ENCODE measurements around the gene HMGN1.

The HMGN1 gene

DNA sequence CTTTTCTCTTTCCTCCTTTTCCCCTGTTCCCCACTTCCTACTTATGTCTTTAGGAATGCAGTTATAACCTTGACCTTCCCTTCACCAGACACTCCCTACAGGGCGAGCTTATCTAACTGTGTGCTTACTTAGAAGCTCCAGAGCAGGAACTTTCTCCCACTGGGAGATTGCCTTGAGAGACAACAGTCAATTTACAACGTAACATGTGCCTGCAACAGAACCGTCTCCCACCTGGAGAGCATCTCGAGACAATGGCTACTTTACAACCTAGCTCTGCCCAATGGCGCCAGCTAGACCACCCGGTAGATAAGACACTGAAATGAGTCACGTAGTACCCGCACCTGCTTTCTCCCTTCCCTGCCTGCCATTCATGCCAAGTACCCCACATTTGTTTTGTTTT, 16.7 kb downstream of the HMGN1 start:
- no peak for DNase-seq (ENCODE audit: low read depth in 2 of 2)

DNA sequence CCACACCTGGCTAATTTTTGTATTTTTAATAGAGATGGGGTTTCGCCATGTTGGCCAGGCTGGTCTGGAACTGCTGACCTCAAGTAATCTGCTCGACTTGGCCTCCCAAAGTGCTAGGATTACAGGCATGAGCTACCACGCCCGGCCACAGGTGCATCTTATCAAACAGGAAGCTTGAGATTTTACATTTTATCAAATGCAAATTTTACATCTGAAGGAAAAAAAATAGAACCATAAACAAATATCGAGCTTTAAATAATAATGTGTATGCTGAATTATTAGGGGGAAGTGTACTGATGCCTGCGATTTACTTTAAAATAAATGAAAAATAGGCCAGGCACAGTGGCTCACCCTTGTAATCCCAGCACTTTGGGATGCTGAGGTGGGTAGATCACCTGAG, 18.9 kb downstream of the HMGN1 start:
- no peak for DNase-seq (ENCODE audit: low read depth in 2 of 2)

DNA sequence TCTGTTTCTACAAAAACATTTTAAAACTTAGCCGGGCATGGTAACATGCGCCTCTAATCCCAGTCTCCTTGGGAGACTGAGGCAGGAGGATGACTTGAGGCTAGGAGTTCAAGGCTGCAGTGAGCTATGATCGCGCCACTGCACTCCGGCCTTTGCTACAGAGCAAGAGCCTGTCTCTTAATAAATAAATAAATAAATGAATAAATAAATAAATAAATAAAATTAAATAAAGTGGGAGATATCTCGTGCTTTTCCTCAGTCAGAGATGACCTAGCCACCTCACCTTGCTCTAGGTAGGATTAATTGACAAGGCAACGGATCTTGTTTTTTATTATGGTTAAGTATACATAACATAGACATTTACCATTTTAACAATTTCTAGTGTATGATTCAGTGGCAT, 21.2 kb downstream of the HMGN1 start:
- DNase-seq (ENCODE audit: low read depth in 2 of 2) = no peak

DNA sequence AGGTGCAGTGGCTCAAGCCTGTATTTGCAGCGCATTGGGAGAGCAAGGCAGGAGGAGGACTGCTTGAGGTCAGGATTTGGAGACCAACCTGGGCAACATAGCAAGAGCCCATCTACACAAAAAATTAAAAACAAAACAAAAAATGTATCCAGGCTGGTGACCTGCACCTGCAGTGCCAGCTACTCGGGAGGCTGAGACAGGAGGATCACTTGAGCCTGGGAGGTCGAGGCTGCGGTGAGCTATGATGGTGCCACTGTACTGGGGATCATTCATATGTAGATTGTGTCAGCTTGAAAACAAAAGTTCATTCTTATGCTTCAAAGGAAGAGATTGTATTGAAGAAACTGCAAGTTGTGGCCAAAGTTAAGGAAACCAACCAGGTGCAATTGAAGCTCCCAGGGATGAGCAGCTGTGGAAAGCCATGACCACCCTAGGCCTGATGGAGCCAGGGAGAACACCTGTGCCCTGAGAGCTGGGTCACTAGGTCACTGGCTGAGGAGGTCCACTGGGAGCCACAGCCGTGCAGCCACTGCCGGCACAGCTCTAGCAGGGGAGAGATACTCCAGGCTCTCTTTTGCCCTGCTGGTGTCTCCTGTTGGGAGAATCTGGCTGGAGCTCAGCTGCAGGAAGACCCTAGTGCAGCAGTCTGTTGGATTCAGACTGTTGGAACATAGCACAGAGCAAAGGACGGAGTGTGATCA, 22.1 kb downstream of the HMGN1 start:
- no peak for DNase-seq (ENCODE audit: low read depth in 2 of 2)

DNA sequence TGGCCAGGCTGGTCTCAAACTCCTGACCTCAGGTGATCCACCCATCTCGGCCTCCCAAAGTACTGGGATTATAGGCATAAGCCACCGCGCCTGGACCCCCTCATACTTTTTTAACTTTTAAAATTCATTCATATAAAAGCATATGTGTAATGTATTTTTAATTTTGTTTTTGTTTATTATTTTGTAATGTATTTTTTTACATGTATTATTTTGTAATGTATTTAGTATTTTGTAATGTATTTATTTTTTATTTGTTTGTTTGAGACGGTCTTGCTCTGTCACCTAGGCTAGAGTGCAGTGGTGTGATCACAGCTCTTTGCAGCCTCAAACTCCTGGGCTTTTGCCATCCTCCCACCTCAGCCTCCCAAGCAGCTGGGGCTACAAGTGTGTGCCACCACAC, 23.4 kb downstream of the HMGN1 start:
- no peak for DNase-seq (ENCODE audit: low read depth in 2 of 2)

DNA sequence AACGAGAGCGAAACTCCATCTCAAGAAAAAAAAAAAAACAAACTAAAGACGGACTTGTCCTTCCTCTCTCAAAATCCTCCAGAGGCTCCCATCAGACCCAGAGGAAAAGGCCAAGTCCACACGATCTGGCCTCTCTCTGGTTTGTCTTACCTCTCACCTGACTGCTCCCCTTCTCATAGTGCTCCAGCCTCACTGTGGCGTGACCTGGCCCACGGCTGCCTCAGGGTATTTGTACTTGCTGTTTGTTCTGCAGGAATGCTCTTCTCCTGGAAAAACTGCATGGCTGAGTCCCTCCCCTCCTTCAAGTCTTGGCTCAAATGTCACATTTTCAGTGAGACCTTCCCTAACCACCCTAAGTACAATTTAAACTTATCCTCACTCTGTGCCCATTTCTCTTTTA, 27.5 kb downstream of the HMGN1 start:
- no peak for DNase-seq (ENCODE audit: low read depth in 2 of 2)

DNA sequence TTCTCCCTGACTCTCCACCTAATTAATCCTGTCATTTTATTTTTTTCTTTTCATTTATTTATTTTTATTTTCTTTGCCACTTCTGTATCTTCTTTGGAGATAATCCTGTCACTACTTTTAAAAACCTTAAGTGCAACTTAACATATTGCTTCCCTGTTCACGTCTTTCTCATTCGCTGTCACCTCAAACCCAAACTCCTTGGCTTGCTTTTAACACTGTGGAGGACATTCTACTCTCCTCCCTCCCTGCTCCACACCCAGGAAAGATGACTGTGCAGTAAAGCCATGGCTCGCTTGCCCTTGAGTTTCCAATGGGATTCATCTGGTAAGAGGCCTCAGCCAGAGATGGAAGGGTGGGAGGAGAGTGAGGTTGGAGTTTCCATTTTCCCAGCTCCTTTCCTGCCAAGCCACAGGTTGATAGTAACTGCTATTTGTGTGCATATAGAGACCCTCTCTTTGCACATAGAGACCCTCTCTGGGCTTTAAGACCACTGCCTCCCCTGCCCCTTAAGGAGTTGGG, 29.0 kb downstream of the HMGN1 start:
- DNase-seq (ENCODE audit: low read depth in 2 of 2) = no peak

DNA sequence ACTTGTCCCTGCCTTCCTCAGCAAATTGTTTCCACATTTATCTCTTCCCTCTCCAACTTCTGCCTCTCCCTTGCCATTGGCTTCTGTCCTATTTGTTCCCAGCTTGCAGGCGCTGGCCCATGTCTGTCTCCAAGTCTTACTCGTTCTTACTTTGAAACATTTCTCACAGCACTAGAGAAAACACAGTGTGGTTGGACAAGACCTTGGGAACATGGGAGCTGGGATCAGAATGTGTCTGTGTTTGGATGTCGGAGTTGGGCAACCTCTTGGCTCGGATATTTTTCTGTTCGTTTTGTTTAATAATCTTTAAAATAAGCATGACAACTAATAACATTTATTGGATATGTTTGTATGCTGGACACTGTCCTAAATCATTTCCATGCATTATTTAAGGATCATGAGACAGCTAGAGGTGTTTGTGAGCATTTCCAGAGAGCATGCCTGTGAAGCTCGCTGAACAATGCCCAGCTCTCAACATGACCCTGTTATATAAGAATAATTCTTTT, 29.6 kb downstream of the HMGN1 start:
- no peak for DNase-seq (ENCODE audit: low read depth in 2 of 2)

DNA sequence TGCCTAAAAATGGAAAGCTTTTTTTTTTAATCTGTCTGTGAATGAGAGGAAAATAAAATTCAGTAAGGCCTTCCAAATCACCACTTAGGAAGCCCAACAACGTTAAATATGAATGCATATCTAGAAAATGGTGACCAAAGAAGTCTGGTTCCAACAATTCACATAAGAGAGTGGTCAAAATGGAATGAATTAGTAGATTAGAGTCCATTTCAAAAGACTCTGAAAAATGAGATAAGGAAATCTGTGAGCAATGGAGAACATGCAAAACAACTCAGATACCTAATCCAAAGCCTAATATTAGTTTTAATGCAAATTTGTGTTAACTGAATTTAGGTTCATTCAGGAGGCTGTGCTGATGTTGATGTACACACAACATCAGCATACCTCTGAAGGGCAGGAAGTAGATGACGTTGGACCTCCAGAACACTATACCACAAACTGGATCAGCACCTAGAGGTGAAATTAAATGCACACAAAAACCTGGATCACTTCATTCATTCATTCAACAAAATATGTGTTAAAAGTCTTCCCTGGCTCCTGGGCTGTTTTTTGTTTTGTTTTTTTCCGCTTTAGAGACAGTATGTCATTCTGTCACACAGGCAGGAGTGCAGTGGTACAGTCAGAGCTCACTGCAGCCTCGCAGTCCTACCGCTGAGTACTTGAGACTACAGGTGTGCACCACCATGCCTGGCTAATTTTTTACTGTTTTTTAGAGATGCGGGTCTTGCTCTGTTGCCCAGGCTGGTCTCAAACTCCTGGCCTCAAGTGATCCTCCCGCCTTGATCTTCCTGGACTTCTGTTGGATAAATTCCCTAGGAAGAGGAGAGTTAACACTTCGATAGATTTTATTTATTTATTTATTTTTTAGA, 30.6 kb downstream of the HMGN1 start:
- DNase-seq (ENCODE audit: low read depth in 2 of 2) = no peak

DNA sequence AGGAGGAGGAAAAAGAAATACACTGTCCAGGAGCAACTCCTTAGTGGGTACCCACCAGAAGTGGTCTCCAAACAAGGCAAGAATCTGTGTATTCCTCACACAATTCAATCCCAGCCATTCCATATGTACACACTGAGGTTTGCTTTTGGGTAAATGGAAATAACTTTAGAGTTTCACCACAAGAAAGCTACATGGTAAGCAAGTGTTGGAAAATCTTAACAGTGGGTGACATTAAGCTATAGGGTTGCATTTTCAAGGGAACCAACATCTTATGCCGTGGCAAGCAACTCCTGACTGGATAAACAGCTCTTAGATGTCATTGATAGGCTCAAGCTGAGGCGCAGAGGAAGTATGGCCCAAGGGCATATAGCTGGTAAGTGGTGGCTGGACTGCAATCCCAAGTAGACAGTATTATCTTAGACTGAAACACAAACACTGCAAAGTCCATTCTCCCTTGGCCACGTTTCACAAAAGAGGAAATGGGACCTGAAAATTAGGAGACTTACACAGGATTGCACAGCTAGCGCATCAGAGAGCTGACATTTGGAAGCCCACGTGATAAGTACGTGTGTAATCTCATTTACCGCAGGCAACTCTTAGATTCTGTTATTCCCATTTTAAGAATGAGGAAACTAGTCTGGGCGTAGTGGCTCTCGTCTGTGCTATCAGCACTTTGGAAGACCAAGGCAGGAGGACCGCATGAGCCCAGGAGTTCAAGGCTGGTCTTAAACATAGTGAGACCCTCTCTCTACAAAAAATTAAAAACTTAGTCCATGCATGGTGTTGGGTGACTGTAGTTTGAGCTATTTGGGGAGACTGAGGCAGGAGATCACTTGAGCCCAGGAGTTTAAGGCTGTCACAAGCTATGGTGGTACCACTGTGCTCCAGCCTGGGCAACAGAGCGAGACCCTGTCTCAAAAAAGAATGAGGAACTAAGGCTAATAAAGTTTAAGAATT, 31.5 kb downstream of the HMGN1 start:
- no peak for DNase-seq (ENCODE audit: low read depth in 2 of 2)

DNA sequence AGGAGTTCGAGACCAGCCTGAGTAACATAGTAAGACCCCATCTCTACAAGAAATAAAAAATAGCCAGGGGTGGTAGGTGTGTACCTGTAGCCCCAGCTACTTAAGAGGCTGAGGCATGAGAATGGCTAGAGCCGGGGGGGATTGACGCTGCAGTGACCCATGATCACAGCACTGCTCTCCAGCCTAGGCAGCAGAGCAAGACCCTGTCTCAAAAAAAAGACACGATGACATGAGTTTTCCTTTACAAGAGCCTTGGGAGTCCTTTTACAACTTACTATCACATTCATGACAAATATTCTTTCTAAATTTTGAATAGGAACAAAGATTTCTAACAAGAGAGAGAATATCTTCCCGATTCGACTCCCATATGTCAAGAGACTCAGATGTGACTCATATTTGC, 32.2 kb downstream of the HMGN1 start:
- DNase-seq (ENCODE audit: low read depth in 2 of 2) = no peak

DNA sequence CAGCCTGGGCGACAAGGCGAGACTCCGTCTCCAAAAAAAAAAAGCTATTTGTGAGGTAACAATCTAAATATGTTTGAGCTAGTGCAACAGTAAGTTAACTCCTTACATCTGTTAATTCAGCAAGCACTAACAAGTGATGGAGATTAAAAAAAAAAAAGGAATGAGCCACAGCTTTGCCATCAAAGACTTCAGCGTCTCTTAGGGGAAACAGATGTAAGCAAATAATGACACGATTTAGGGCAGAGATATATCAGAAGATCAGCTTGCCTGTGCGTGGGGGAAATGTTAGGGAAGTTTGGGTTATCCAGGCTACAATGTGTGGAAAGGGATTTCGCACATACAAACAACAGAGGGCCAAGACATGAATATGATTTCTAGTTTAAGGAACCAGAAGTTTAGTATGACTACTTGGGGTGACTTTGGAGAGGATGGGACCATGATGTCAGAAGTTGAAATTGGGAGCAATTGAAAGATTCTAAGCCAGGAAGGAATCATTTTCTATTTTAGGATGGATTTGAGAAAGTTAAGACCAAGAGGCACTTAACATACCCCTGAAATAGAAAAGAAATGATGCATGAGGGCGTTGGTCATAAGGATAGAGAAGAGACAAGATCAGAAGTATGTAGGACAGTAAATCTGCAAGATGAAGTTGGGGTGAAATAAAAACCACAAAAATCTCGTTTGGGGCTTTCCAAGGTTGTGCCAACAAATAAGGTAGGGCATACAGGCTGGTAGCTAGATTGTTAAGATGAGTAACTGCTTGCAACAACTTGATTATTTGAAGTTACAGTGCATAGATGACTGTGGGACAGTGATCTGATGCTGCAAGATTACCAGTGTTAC, 33.1 kb downstream of the HMGN1 start:
- DNase-seq (ENCODE audit: low read depth in 2 of 2) = no peak

DNA sequence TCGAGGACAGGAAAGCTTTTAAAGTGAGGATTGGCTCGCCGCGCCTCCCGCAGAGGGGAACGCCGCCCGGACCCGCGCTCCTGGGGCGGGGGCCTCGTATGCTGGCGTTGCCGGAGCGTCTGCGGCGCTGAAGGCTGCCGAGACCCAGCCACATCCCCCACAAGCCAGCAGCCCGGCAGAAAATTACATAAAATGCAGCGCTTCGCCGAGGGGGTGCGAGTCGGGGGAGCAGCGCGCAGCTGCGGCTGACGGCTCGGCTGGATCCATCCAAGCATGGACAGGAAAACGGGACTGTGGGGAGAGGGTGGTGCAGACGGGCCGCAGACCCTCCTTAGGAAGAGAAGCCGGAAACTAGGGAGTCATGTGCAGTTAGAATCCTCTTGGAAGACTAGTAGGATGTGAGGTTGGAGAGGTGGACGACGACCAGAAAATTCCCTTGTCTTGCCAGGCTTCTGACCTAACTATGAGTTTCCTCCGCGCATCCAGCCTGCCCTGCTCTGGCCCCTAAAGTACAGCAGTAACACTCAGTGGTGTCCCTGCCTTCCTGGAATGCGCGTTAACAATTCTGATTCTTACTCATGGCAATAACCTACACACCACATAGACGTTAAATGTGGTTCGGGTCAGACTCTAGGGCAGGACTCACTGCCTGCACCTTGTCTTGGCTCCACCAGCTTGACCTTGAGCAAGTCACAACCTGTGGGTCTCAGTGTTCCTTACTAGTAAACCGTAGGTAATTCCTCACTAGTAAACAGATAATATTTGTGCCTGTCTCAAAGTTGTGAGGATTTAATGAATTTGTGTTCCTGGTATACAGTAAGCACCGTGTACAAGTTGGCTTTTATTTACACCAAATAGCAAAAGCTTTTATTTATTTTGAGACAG, 34.5 kb downstream of the HMGN1 start:
- DNase-seq (ENCODE audit: low read depth in 2 of 2) = peak in 1 of 2 donors; percentile 4

DNA sequence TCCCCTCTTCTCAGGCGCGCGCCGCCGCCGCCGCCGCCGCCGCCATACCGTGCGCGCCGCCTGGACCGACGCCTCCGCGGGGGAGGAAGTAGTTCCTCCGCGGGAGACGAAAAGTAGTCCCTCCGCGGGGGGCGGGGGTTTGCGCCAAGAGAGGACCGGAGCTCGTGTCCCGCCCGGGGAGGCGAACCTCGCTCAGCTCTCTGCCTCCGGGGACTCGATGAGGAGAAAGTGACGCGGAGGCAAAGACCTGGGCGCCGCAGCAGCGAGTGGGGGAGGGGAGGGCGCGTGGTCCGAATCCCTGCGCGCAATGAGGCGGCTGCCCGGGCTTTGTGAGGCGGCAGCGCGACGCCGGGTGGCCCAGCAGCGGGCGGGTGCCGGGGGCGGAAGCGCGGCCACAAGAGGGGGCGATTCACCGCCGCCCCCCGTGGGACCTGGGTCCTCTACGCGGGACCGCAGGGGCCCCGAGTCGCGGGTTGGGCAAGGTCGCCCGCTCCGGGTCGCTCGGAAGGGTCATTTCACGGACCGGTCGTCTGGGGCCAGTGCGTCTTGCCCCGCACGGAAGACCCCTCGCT, 35.2 kb downstream of the HMGN1 start, which contains the start of gene BRWD1:
BRWD1 (minus strand) TSS at position 62 of the 572 bp plus-strand sequence. CDS start 141 bp downstream, outside the sequence.
- peak; percentile 47 to 67 for DNase-seq (ENCODE audit: low read depth in 2 of 2)

DNA sequence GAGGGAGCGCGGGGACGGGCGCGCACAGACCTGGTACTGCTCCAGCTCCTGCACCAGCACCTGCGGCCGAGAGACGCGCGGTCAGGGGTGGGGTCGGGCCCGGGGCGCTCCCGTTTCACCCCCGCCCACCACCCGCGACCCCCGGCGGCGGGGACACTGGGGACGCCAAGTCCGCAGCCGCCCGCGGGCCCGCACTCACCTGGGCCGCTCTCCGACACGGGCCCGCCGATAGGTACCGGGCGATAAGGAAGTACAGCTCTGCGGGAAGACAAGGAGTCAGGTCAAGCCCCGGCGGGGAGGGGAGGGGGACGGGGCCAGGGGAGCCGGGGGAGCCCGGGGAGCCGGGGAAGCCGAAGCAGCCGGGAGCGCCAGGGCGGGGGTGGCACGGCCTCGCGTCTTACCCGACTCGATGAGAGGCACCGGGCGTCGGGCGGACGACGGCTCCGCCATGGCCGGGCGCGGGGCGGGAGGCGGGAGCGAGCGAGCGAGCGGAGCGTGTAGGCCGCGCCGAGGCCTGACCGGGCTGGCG, 35.8 kb downstream of the HMGN1 start:
- DNase-seq (ENCODE audit: low read depth in 2 of 2) = peak in 1 of 2 donors; percentile 5

DNA sequence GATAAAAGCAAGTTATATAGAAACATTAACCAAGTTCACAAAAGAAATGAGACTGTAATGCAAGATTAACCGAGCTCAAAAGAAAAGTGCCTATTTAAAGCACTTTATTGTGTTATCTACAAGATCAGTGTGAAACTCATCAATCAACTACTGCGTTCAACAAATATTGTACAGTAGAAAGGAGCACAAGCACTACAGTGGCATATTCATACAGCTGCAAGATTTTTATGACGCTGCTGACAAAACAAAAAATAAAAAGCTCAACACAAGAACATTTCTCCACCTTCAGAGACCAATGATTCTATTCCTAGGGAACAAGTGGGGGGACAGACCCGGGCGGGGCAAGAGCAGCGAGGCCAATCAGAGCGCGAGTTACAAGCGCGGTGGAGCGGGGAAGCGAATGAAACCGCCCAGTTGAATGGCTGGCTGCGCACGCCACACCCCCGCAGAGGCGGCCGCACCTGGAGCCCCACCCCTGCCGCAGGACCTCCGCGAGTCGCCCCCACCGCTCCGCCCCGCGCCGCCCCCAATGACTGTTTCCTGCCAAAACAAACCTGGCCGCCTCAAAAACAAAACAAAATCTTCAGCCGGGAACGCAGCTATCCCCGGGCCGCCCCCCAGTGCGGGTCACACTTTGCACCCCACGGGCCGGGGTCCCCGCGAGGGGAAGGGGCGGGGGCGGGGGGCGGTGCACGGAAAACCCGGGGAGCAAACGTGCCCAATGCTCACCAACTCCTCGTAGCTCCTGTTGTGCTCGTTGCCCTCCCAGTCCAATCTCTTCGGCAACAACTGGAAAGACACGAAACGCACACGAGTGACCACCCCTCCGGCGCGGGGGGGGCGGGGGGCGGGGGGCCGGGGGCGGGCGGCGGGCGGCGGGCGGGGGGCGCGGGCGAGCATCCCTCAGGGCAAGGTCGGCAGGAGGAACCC, 36.5 kb downstream of the HMGN1 start:
- DNase-seq (ENCODE audit: low read depth in 2 of 2) = peak; percentile 90 to 92

DNA sequence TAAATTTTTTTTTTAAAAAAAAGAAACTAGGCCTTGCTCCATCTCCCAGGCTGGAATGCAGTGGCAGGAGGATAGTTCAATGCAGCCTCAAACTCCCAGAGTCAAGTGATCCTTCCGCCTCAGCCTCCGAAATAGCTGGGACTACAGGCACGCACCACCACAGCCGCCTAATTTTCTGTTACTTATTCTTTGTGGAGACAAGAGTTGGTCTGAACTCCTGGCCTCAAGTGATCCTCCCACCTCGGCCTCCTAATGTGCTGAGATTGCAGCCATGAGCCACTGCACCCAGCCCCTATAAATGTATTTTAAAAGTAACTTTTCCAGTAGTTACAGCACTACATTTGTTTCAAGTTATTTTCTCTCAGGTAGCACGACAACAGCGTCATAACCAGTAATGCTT, 37.7 kb downstream of the HMGN1 start:
- DNase-seq (ENCODE audit: low read depth in 2 of 2) = no peak

DNA sequence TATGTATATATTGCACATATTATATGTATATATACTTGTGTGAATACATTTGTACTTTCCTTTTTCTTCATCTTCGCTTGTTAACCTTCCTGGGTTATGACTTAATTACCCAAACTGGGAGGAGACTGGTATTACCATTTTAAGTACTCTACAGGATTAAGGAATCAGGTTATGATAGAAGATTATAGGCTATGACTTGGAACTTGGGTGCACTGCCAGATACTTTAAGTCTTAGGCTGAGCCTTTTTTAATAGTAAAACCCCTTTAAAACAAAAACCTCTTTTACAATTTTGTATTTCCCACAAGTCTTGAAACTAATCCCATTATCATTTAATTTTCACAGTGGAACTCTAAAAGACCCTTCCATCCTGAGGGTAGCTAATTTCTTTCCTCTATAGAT, 41.4 kb downstream of the HMGN1 start:
- DNase-seq (ENCODE audit: low read depth in 2 of 2) = no peak
